Panc1 (cell line): ENCODE measurements around the gene SLC25A33. TPM values are rescaled to one million over a fixed set of nuclear protein-coding genes. Genes with fewer than 3 reads are reported as not detected.

Experiments used
- ATAC-seq: fragments of 200-7000 bp; cut with Tn5 transposase; 2 replicates; pipeline ENCODE4 v1.9.1; 2020; ENCODE audit warnings: mild to moderate bottlenecking, moderate library complexity
- BruUV-seq: library from RNA; stranded (reverse); fragments of 400-500 nt; replicated peaks from 2 replicates; lab custom pipeline; 2021; lab: Mats Ljungman, UMichigan
- CTCF ChIA-PET: fragments of 300-600 bp; sonication (Branson Sonifier 250); formaldehyde crosslinking; loops from one replicate; lab custom pipeline; 2022; ENCODE audit warnings: antibody characterized with exemption; lab: Charles Lee
- POLR2A ChIA-PET: fragments of 300-600 bp; sonication (Branson Sonifier 250); formaldehyde crosslinking; loops from one replicate; lab custom pipeline; 2022; ENCODE audit warnings: antibody characterized with exemption; lab: Charles Lee
- DNase-seq: peaks from one replicate; pipeline ENCODE4 v3.0.0-alpha.2; 2010; ENCODE audit warnings: low read depth, low spot score
- H3K27ac ChIP-seq: 2 replicates; pipeline ENCODE4 v1.5.1; 2011; ENCODE audit warnings: mild to moderate bottlenecking, low read length, inconsistent platforms
- H3K27me3 ChIP-seq: fragments of 200-500 bp; sonication (Bioruptor generic); 2 replicates; pipeline ENCODE4 v1.6.0; 2014; ENCODE audit warnings: low read length, inconsistent platforms; ENCODE audit not compliant: control insufficient read depth, insufficient read depth
- H3K36me3 ChIP-seq: fragments of 200-500 bp; sonication (Bioruptor generic); 2 replicates; pipeline ENCODE4 v1.5.1; 2014; ENCODE audit warnings: inconsistent platforms, mild to moderate bottlenecking, low read length, moderate library complexity; ENCODE audit not compliant: control insufficient read depth, insufficient read depth
- H3K4me1 ChIP-seq: 2 replicates; pipeline ENCODE4 v1.5.1; 2011; ENCODE audit warnings: inconsistent platforms, mild to moderate bottlenecking, low read length, moderate library complexity; ENCODE audit not compliant: control insufficient read depth, insufficient read depth
- H3K4me3 ChIP-seq, 2 experiments: 2 replicates each; pipeline ENCODE4 v1.5.1; 2011 to 2012; ENCODE audit warnings: low read depth in 2 of 2, low read length in 2 of 2, mild to moderate bottlenecking in 2 of 2, inconsistent platforms in 1 of 2, moderate library complexity in 1 of 2
- H3K9me3 ChIP-seq: fragments of 200-500 bp; sonication (Bioruptor generic); 2 replicates; pipeline ENCODE4 v1.5.1; 2014; ENCODE audit warnings: low read depth, mild to moderate bottlenecking, inconsistent platforms, low read length, moderate library complexity; ENCODE audit not compliant: control insufficient read depth, insufficient read depth
- CTCF ChIP-seq: fragments of 450-650 bp; IDR thresholded peaks from 2 replicates; pipeline ENCODE4 v1.5.1; 2017; ENCODE audit warnings: mild to moderate bottlenecking
- POLR2AphosphoS5 ChIP-seq: IDR thresholded peaks from 2 replicates; pipeline ENCODE4 v1.6.1; 2012; ENCODE audit warnings: mild to moderate bottlenecking, low read depth, low read length, moderate library complexity
- REST ChIP-seq, 2 experiments: IDR thresholded peaks; 2 replicates each; pipeline ENCODE4 v1.6.1; 2011 to 2012; ENCODE audit warnings: low read depth in 2 of 2, control low read depth in 1 of 2, low read length in 1 of 2, mild to moderate bottlenecking in 1 of 2, moderate library complexity in 1 of 2; ENCODE audit not compliant: insufficient read depth in 1 of 2
- SIN3A ChIP-seq: IDR thresholded peaks from 2 replicates; pipeline ENCODE4 v1.6.1; 2012; ENCODE audit warnings: low read depth, mild to moderate bottlenecking, low read length, moderate library complexity, borderline replicate concordance; ENCODE audit not compliant: insufficient read depth
- TCF7L2 ChIP-seq: IDR thresholded peaks from 2 replicates; pipeline ENCODE4 v1.6.1; 2011; ENCODE audit warnings: mild to moderate bottlenecking, low read depth, low read length, inconsistent platforms
- in situ Hi-C: cut with HindIII; loops from 2 replicates; pipeline ENCODE4 v1.10.0; 2016; ENCODE audit warnings: low sequenced_read_pairs, low pct_unique_long_range_greater_than_20kb
- intact Hi-C: fragments of 100-400 bp; cut with micrococcal nuclease; formaldehyde crosslinking; loops from one replicate; pipeline ENCODE4 v1.10.0; 2022; ENCODE audit not compliant: unreplicated experiment
- total RNA-seq: library from RNA; stranded (reverse); gene quantifications from one replicate; pipeline ENCODE4 v1.2.1, GENCODE V29; 2021; ENCODE audit not compliant: unreplicated experiment

SLC25A33 gene
- total RNA-seq, 1 experiment from 2014 or later, result 13.4 TPM

- no TSS peak for BruUV-seq
- in situ Hi-C loops, result no loop called here
- CTCF ChIA-PET, result interaction anchor here (1.0 kb wide), 1 partner anchor 36 kb away, joined by 3 read pairs; no protein-coding TSS in a partner anchor
Observed at GRCh38 chr1:9618909-9619679, 79.8 kb downstream of the SLC25A33 start.

GRCh38 chr1:9621032-9621431 is 81.8 kb downstream of the SLC25A33 start:
- no peak for ATAC-seq
- no peaks in the 10 kb centered on the region for H3K4me1 ChIP-seq
- H3K27ac ChIP-seq, result no peak overlapping the region
- no peak for DNase-seq
- no peak for TF ChIP-seq CTCF
- no peak for TF ChIP-seq SIN3A
- no peak for TF ChIP-seq REST (IDR thresholded peaks at IDR 0.05; ENCODE audit: insufficient read depth in 1 of 2, low read depth in 2 of 2, low read length in 1 of 2)
- TF ChIP-seq TCF7L2, result no peak
- TF ChIP-seq POLR2AphosphoS5, result no peak
- ChIA-PET POLR2A (no interaction called here), CTCF (no interaction called here)
- in situ Hi-C loops (no loop called here), intact Hi-C loops (no loop called here)
- no peaks in the 10 kb centered on the region for H3K27me3 ChIP-seq
- H3K9me3 ChIP-seq, result no peaks in the 10 kb centered on the region
- no peaks in the 10 kb centered on the region for H3K36me3 ChIP-seq
- H3K4me3 ChIP-seq, result no peak overlapping the region
- no TSS peak for BruUV-seq

More at GRCh38 chr1:9618909-9619679, 79.8 kb downstream of the SLC25A33 start:
- POLR2A ChIA-PET, result no interaction called here
- H3K27me3 ChIP-seq, result no peaks in the 10 kb centered on the region
- intact Hi-C loops, result no loop called here
- H3K36me3 ChIP-seq, result no peaks in the 10 kb centered on the region
- H3K4me3 ChIP-seq, result no peak overlapping the region
- H3K9me3 ChIP-seq, result no peaks in the 10 kb centered on the region
- ATAC-seq (peak; percentile 28; the same call in 1 of the 2 replicates), DNase-seq (no peak)
- H3K27ac ChIP-seq, result no peak overlapping the region
- no peak for TF ChIP-seq POLR2AphosphoS5
- no peak for TF ChIP-seq SIN3A
- TF ChIP-seq REST (IDR thresholded peaks at IDR 0.05; ENCODE audit: insufficient read depth in 1 of 2, low read depth in 2 of 2, low read length in 1 of 2), result no peak
- TF ChIP-seq TCF7L2, result no peak
- TF ChIP-seq CTCF, result no peak
- H3K4me1 ChIP-seq, result no peaks in the 10 kb centered on the region
